Calu3 (cell line): ENCODE results near the gene ELOVL7. TPM values are rescaled to one million over a fixed set of nuclear protein-coding genes. Genes with fewer than 3 reads are reported as not detected.
"Not testable (repeated sequence)": the region's sequence is repeated elsewhere in the genome, so short reads cannot be mapped to it uniquely, and the experiment has no call there.

Experiments used
- BruUV-seq: library from RNA; stranded (reverse); fragments of 400-500 nt; replicated peaks from 2 replicates; lab custom pipeline; 2021; lab: Mats Ljungman, UMichigan
- CTCF ChIA-PET: fragments of 300-600 bp; sonication (Branson Sonifier 250); formaldehyde crosslinking; loops from one replicate; lab custom pipeline; 2022; ENCODE audit warnings: antibody characterized with exemption; lab: Charles Lee
- DNase-seq: peaks from one replicate; pipeline ENCODE4 v3.0.0; 2022
- H3K27ac Mint-ChIP-seq: one replicate; pipeline ENCODE4 v1.8.0; 2022; ENCODE audit warnings: mixed read lengths; ENCODE audit not compliant: unreplicated experiment
- H3K27me3 Mint-ChIP-seq: one replicate; pipeline ENCODE4 v1.8.0; 2022; ENCODE audit warnings: mixed read lengths; ENCODE audit not compliant: unreplicated experiment
- H3K36me3 Mint-ChIP-seq: one replicate; pipeline ENCODE4 v1.8.0; 2022; ENCODE audit warnings: mild to moderate bottlenecking, moderate library complexity, mixed read lengths; ENCODE audit not compliant: insufficient read depth, unreplicated experiment
- H3K4me1 Mint-ChIP-seq: one replicate; pipeline ENCODE4 v1.8.0; 2022; ENCODE audit warnings: mild to moderate bottlenecking, low read depth, mixed read lengths; ENCODE audit not compliant: unreplicated experiment
- H3K4me3 Mint-ChIP-seq: one replicate; pipeline ENCODE4 v1.8.0; 2022; ENCODE audit warnings: mild to moderate bottlenecking, low read depth, moderate library complexity, mixed read lengths; ENCODE audit not compliant: unreplicated experiment
- H3K9me3 Mint-ChIP-seq: one replicate; pipeline ENCODE4 v1.8.0; 2022; ENCODE audit warnings: low read depth, mixed read lengths; ENCODE audit not compliant: unreplicated experiment
- CTCF ChIP-seq: fragments of 200-600 bp; IDR thresholded peaks from one replicate; pipeline ENCODE4 v1.8.0; 2022; ENCODE audit warnings: antibody characterized with exemption; ENCODE audit not compliant: unreplicated experiment
- intact Hi-C: fragments of 100-400 bp; cut with micrococcal nuclease; formaldehyde crosslinking; loops from one replicate; pipeline ENCODE4 v1.10.0; 2022; ENCODE audit not compliant: unreplicated experiment
- total RNA-seq: library from RNA; stranded (reverse); gene quantifications from 2 replicates; pipeline ENCODE4 v1.2.3, GENCODE V29; 2022

ELOVL7 gene
- total RNA-seq, 1 experiment from 2014 or later: 40.5 TPM

GRCh38 chr5:60738933-60739332 is 105.1 kb downstream of the ELOVL7 start:
- CTCF ChIA-PET: no interaction called here
- intact Hi-C loops: no loop called here
- no peak overlapping the region for H3K27ac Mint-ChIP-seq
- peaks cover 3% of the 10 kb centered on the region for H3K9me3 Mint-ChIP-seq
- no peak for TF ChIP-seq CTCF
- H3K36me3 Mint-ChIP-seq: no peaks in the 10 kb centered on the region
- DNase-seq: no peak
- no peaks in the 10 kb centered on the region for H3K27me3 Mint-ChIP-seq
- BruUV-seq: no TSS peak
- no peaks in the 10 kb centered on the region for H3K4me1 Mint-ChIP-seq
- no peak overlapping the region for H3K4me3 Mint-ChIP-seq

GRCh38 chr5:60738461-60738860 is 105.6 kb downstream of the ELOVL7 start:
- H3K27ac Mint-ChIP-seq: no peak overlapping the region
- DNase-seq: no peak
- no peaks in the 10 kb centered on the region for H3K27me3 Mint-ChIP-seq
- CTCF ChIA-PET: no interaction called here
- H3K4me1 Mint-ChIP-seq: no peaks in the 10 kb centered on the region
- no peak overlapping the region for H3K4me3 Mint-ChIP-seq
- no TSS peak for BruUV-seq
- intact Hi-C loops: no loop called here
- no peak for TF ChIP-seq CTCF
- peaks cover 3% of the 10 kb centered on the region for H3K9me3 Mint-ChIP-seq
- no peaks in the 10 kb centered on the region for H3K36me3 Mint-ChIP-seq

GRCh38 chr5:60730858-60731257 is 113.2 kb downstream of the ELOVL7 start:
- CTCF ChIA-PET: interaction anchor here (0.6 kb wide), 1 partner anchor 1597 kb away, joined by 3 read pairs; no protein-coding TSS in a partner anchor
- intact Hi-C loops, H3K9me3 Mint-ChIP-seq, H3K4me1 Mint-ChIP-seq, H3K27me3 Mint-ChIP-seq, H3K4me3 Mint-ChIP-seq, BruUV-seq, DNase-seq, H3K36me3 Mint-ChIP-seq, H3K27ac Mint-ChIP-seq: not testable (repeated sequence)

GRCh38 chr5:60727033-60727679 is 116.9 kb downstream of the ELOVL7 start:
- H3K4me3 Mint-ChIP-seq: no peak overlapping the region
- H3K36me3 Mint-ChIP-seq: no peaks in the 10 kb centered on the region
- no TSS peak for BruUV-seq
- no peak overlapping the region for H3K27ac Mint-ChIP-seq
- no peak for DNase-seq
- H3K9me3 Mint-ChIP-seq: peaks cover 3% of the 10 kb centered on the region
- no peak for TF ChIP-seq CTCF
- H3K4me1 Mint-ChIP-seq: no peaks in the 10 kb centered on the region
- CTCF ChIA-PET: no interaction called here
- intact Hi-C loops: no loop called here
- no peaks in the 10 kb centered on the region for H3K27me3 Mint-ChIP-seq

GRCh38 chr5:60724126-60724525 is 119.9 kb downstream of the ELOVL7 start:
- CTCF ChIA-PET: interaction anchor here (0.5 kb wide), 1 partner anchor 99 kb away, joined by 5 read pairs; no protein-coding TSS in a partner anchor
- Mint-ChIP-seq H3K9me3 (no peaks in the 10 kb centered on the region), H3K4me1 (no peaks in the 10 kb centered on the region), H3K27ac (no peak overlapping the region), H3K4me3 (no peak overlapping the region), H3K27me3 (no peaks in the 10 kb centered on the region), H3K36me3 (no peaks in the 10 kb centered on the region)
- DNase-seq: no peak
- intact Hi-C loops: no loop called here
- no TSS peak for BruUV-seq
- no peak for TF ChIP-seq CTCF
